H1 (cell line): ENCODE measurements around the gene RABGAP1. TPM values are rescaled to one million over a fixed set of nuclear protein-coding genes. Genes with fewer than 3 reads are reported as not detected.
A peak's percentile ranks its signal among the peaks of the same experiment; 100 is the strongest.

Source experiments
- CTCF ChIA-PET: fragments of 300-600 bp; sonication (Branson Sonifier 250); formaldehyde crosslinking; loops from one replicate; lab custom pipeline; 2021; ENCODE audit not compliant: partially characterized antibody; lab: Charles Lee
- POLR2A ChIA-PET: fragments of 300-600 bp; sonication (Branson Sonifier 250); formaldehyde crosslinking; loops from one replicate; lab custom pipeline; 2021; ENCODE audit warnings: inconsistent platforms; ENCODE audit not compliant: partially characterized antibody; lab: Charles Lee
- DNase-seq, 2 experiments: peaks; one replicate each; pipeline versions ENCODE4 v3.0.0 to v3.0.0-alpha.2; 2010 to 2022; ENCODE audit warnings: low spot score in 2 of 2, low read depth in 1 of 2, mixed read lengths in 1 of 2
- FAIRE-seq: peaks from 2 replicates; lab custom pipeline; 2011; peaks lifted over from hg19 to GRCh38; lab: Jason Lieb, UNC
- H2AFZ ChIP-seq: 2 replicates; pipeline ENCODE4 v1.8.1; 2012; ENCODE audit warnings: low read length, inconsistent platforms
- H2AK5ac ChIP-seq: 2 replicates; pipeline ENCODE4 v1.6.1; 2013; ENCODE audit warnings: low read depth, low read length
- H2BK120ac ChIP-seq: replicated peaks from 2 replicates; pipeline ENCODE3; 2013; ENCODE audit warnings: low read depth, low read length, inconsistent platforms
- H2BK12ac ChIP-seq: 2 replicates; pipeline ENCODE4 v1.6.1; 2013; ENCODE audit warnings: low read depth, low read length
- H2BK15ac ChIP-seq: 2 replicates; pipeline ENCODE4 v1.6.1; 2013; ENCODE audit warnings: low read length
- H2BK20ac ChIP-seq: 2 replicates; pipeline ENCODE4 v1.6.1; 2013; ENCODE audit warnings: low read length
- H2BK5ac ChIP-seq: 2 replicates; pipeline ENCODE4 v1.6.1; 2013; ENCODE audit warnings: low read depth, low read length
- H3K14ac ChIP-seq: 2 replicates; pipeline ENCODE4 v1.6.1; 2013; ENCODE audit warnings: inconsistent platforms; ENCODE audit not compliant: insufficient read length
- H3K18ac ChIP-seq: 2 replicates; pipeline ENCODE4 v1.6.1; 2013; ENCODE audit warnings: low read length; ENCODE audit errors: extremely low read depth
- H3K23ac ChIP-seq: 2 replicates; pipeline ENCODE4 v1.6.1; 2013; ENCODE audit warnings: inconsistent platforms; ENCODE audit not compliant: insufficient read length
- H3K23me2 ChIP-seq: 2 replicates; pipeline ENCODE4 v1.6.1; 2013; ENCODE audit warnings: low read depth, low read length
- H3K27ac ChIP-seq: 2 replicates; pipeline ENCODE4 v1.6.1; 2011; ENCODE audit warnings: low read depth, low read length, inconsistent platforms
- H3K27me3 ChIP-seq, 4 experiments: replicated peaks in 1 of 4; 1 replicate in 1 of 4; 2 replicates in 3 of 4; pipeline versions ENCODE4 v1.6.1 to v1.8.1; 2011 to 2013; ENCODE audit warnings: low read length in 3 of 4, mild to moderate bottlenecking in 3 of 4, inconsistent platforms in 2 of 4, mixed read lengths in 2 of 4, moderate library complexity in 1 of 4; ENCODE audit not compliant: control insufficient read depth in 3 of 4, insufficient read depth in 3 of 4; ENCODE audit errors: extremely low read depth in 1 of 4
- H3K36me3 ChIP-seq, 4 experiments: 2 replicates each; pipeline versions ENCODE4 v1.6.1 to v1.8.1; 2011 to 2013; ENCODE audit warnings: mild to moderate bottlenecking in 4 of 4, low read length in 3 of 4, moderate library complexity in 2 of 4, control low read depth in 1 of 4, inconsistent platforms in 1 of 4; ENCODE audit not compliant: insufficient read depth in 4 of 4, control insufficient read depth in 2 of 4
- H3K4ac ChIP-seq: replicated peaks from 2 replicates; pipeline ENCODE3; 2013; ENCODE audit warnings: low read length, low read depth, mixed read lengths, inconsistent platforms; ENCODE audit not compliant: insufficient read length
- H3K4me1 ChIP-seq, 4 experiments: replicated peaks in 1 of 4; 1 replicate in 1 of 4; 2 replicates in 3 of 4; pipeline versions ENCODE4 v1.6.1 to v1.8.1; 2011 to 2013; ENCODE audit warnings: low read length in 3 of 4, inconsistent platforms in 2 of 4, mixed read lengths in 1 of 4; ENCODE audit not compliant: insufficient read depth in 4 of 4, control insufficient read depth in 3 of 4
- H3K4me2 ChIP-seq, 2 experiments: 2 replicates each; pipeline versions ENCODE4 v1.6.1 to v1.8.1; 2011 to 2013; ENCODE audit warnings: low read depth in 2 of 2, low read length in 2 of 2, control low read depth in 1 of 2, inconsistent platforms in 1 of 2, mild to moderate bottlenecking in 1 of 2; ENCODE audit not compliant: insufficient read depth in 1 of 2
- H3K4me3 ChIP-seq, 4 experiments: fragments of 200-600, 300-600 bp in 1 of 4; sonication (generic), shearing (Covaris generic), sonication (Bioruptor Twin) in 1 of 4; 2 replicates each; pipeline versions ENCODE4 v1.5.1 to v1.8.1; 2011 to 2016; ENCODE audit warnings: low read length in 4 of 4, low read depth in 3 of 4, control low read depth in 2 of 4, inconsistent platforms in 2 of 4, mild to moderate bottlenecking in 2 of 4, mixed read lengths in 1 of 4, moderate library complexity in 1 of 4; ENCODE audit not compliant: insufficient read depth in 2 of 4; ENCODE audit errors: extremely low read depth in 1 of 4
- H3K56ac ChIP-seq: replicated peaks from 2 replicates; pipeline ENCODE3; 2013; ENCODE audit warnings: low read depth, mild to moderate bottlenecking, mixed read lengths, low read length, inconsistent platforms; ENCODE audit not compliant: insufficient read length
- H3K79me1 ChIP-seq: 2 replicates; pipeline ENCODE4 v1.6.1; 2013; ENCODE audit warnings: low read depth, low read length, control low read depth
- H3K79me2 ChIP-seq, 2 experiments: 2 replicates each; pipeline versions ENCODE4 v1.6.1 to v1.8.1; 2012 to 2013; ENCODE audit warnings: low read length in 2 of 2, mild to moderate bottlenecking in 2 of 2, inconsistent platforms in 1 of 2; ENCODE audit not compliant: insufficient read depth in 2 of 2, control insufficient read depth in 1 of 2
- H3K9ac ChIP-seq, 4 experiments: replicated peaks in 1 of 4; 1 replicate in 1 of 4; 2 replicates in 3 of 4; pipeline versions ENCODE4 v1.6.1 to v1.8.1; 2011 to 2013; ENCODE audit warnings: low read depth in 3 of 4, low read length in 3 of 4, control low read depth in 2 of 4, mild to moderate bottlenecking in 2 of 4, moderate library complexity in 2 of 4, inconsistent platforms in 1 of 4; ENCODE audit errors: extremely low read depth in 1 of 4
- H3K9me3 ChIP-seq, 2 experiments: 2 replicates each; pipeline versions ENCODE4 v1.6.1 to v1.8.1; 2012 to 2013; ENCODE audit warnings: mild to moderate bottlenecking in 2 of 2, moderate library complexity in 2 of 2, control low read depth in 1 of 2, inconsistent platforms in 1 of 2, low read depth in 1 of 2, low read length in 1 of 2, mixed read lengths in 1 of 2; ENCODE audit not compliant: insufficient read depth in 2 of 2
- H4K20me1 ChIP-seq, 2 experiments: replicated peaks in 1 of 2; 2 replicates each; pipeline versions ENCODE3 to v1.8.1; 2011 to 2013; ENCODE audit warnings: inconsistent platforms in 2 of 2, low read length in 2 of 2, mild to moderate bottlenecking in 1 of 2; ENCODE audit not compliant: insufficient read depth in 2 of 2, control insufficient read depth in 1 of 2
- H4K5ac ChIP-seq: 2 replicates; pipeline ENCODE4 v1.6.1; 2013; ENCODE audit warnings: low read length, low read depth, mixed read lengths, inconsistent platforms; ENCODE audit not compliant: insufficient read length
- H4K8ac ChIP-seq: 2 replicates; pipeline ENCODE4 v1.8.0; 2013; ENCODE audit warnings: mild to moderate bottlenecking, moderate library complexity, low read length, inconsistent platforms; ENCODE audit not compliant: insufficient read depth; ENCODE audit errors: extremely low read depth
- H4K91ac ChIP-seq: replicated peaks from 2 replicates; pipeline ENCODE3; 2013; ENCODE audit warnings: low read length, mixed read lengths, inconsistent platforms; ENCODE audit not compliant: insufficient read length
- BACH1 ChIP-seq: IDR thresholded peaks from 2 replicates; pipeline ENCODE4 v1.6.1; 2012; ENCODE audit warnings: low read length, improper control_type of control experiment
- CEBPB ChIP-seq: IDR thresholded peaks from 2 replicates; pipeline ENCODE4 v1.6.1; 2012; ENCODE audit warnings: low read depth, low read length
- FOSL1 ChIP-seq: IDR thresholded peaks from 2 replicates; pipeline ENCODE4 v1.6.1; 2011; ENCODE audit warnings: mild to moderate bottlenecking, low read depth, low read length, moderate library complexity; ENCODE audit not compliant: insufficient read depth
- GTF2F1 ChIP-seq: IDR thresholded peaks from 2 replicates; pipeline ENCODE4 v1.6.1; 2012; ENCODE audit warnings: low read depth, low read length, improper control_type of control experiment, borderline replicate concordance
- JUN ChIP-seq: IDR thresholded peaks from 2 replicates; pipeline ENCODE4 v1.6.1; 2011; ENCODE audit warnings: low read depth, mild to moderate bottlenecking, improper control_type of control experiment, low read length
- KDM4A ChIP-seq: IDR thresholded peaks from one replicate; pipeline ENCODE4 v1.7.1; 2012; ENCODE audit warnings: low read depth, mild to moderate bottlenecking, moderate library complexity, low read length, inconsistent platforms; ENCODE audit not compliant: severe bottlenecking
- KDM5A ChIP-seq: fragments of 200-600 bp; IDR thresholded peaks from 2 replicates; pipeline ENCODE4 v1.7.1; 2012; ENCODE audit warnings: mild to moderate bottlenecking, low read length, inconsistent platforms, mixed read lengths
- SIRT6 ChIP-seq: IDR thresholded peaks from one replicate; pipeline ENCODE4 v1.7.1; 2012; ENCODE audit warnings: low read length, inconsistent platforms
- TAF7 ChIP-seq: optimal IDR thresholded peaks from 2 replicates; pipeline ENCODE3; 2011; ENCODE audit warnings: low read depth, mild to moderate bottlenecking, inconsistent platforms, low read length, moderate library complexity, borderline replicate concordance
- YY1 ChIP-seq: IDR thresholded peaks from 2 replicates; pipeline ENCODE4 v1.6.1; 2011; ENCODE audit warnings: low read depth, mild to moderate bottlenecking, low read length
- WGBS, 2 experiments: shearing (Covaris generic) in 1 of 2; methylation state at CpG; one replicate each; pipeline versions ENCODE4 v1.1.6 to v1.1.7; 2013 to 2015; ENCODE audit warnings: low lambda C conversion rate in 2 of 2, mixed read lengths in 2 of 2, inconsistent platforms in 1 of 2, low coverage in 1 of 2, missing lambda C conversion rate in 1 of 2; ENCODE audit not compliant: insufficient replicate concordance in 2 of 2, insufficient coverage in 1 of 2, insufficient read length in 1 of 2; ENCODE audit errors: extremely low coverage in 1 of 2, missing lambda C conversion rate in 1 of 2; 5-methylcytosine and 5-hydroxymethylcytosine counted together
- polyA plus RNA-seq, 7 experiments: library from polyadenylated mRNA; depleted of rRNA in 3 of 7; stranded (reverse) in 5 of 7; unstranded in 2 of 7; fragments of >200 nt in 5 of 7; fragments of 200-250 nt in 2 of 7; gene quantifications; 1 replicate in 5 of 7; 2 replicates in 1 of 7; 4 replicates in 1 of 7; pipeline versions ENCODE4 v1.2.1 to v1.2.3, GENCODE V29; 2011 to 2013; ENCODE audit warnings: missing spikeins in 2 of 7, mixed read lengths in 2 of 7
- total RNA-seq: library from RNA; stranded (reverse); fragmentation: NEBNext Ultra II Directional; extraction: Animal tissue kit (Norgen Biotek cat#: 25700); gene quantifications from 2 replicates; pipeline ENCODE4 v1.2.1, GENCODE V29; 2021
- TF ChIP-seq, protein P1 (sequence below), 3 experiments: IDR thresholded peaks; 1 replicate in 2 of 3; 2 replicates in 1 of 3; pipeline versions ENCODE4 v1.5.1 to v1.6.1; 2011; ENCODE audit warnings: low read length in 3 of 3, mild to moderate bottlenecking in 3 of 3, inconsistent platforms in 2 of 3, low read depth in 1 of 3, moderate library complexity in 1 of 3; ENCODE audit not compliant: insufficient read depth in 1 of 3; ENCODE audit errors: control extremely low read depth in 1 of 3

RABGAP1 gene
- total and polyA plus RNA-seq, 2 of the 8 experiments (the other 6 are each of a cell fraction or from before 2014, with no cell fraction given) = 15.7 to 38.3 TPM

DNA sequence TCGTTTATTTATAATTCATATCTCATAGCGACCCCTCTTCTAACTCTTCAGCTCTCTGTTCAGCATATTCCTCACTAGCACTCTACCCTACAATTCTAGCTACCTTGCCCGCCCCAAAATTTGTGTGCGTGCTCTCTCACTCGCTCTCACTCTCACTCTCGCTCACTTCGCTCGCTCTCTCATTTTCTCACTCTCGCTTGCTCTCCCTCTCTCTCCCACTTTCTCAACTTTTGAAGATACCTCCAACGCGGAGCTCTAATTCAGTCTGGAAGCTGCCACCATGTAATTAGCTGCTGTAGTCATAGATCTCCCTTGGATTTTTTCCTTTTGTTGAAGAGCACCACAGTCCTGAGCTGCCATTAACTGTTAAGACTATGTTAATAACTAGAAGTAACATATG lies 123.1 kb downstream of the RABGAP1 start:
- H3K36me3 ChIP-seq = peaks cover 8 to 25% (median 19%) of the 10 kb centered on the region in 4 experiments; a peak in 7 of 8 replicates
- H2BK120ac ChIP-seq = no peak overlapping the region
- H3K4me1 ChIP-seq = peaks cover 0 to under 1% (median 0%) of the 10 kb centered on the region in 4 experiments; a peak in 1 of 7 replicates
- no peak overlapping the region for H2AK5ac ChIP-seq
- no peaks in the 10 kb centered on the region for H3K79me1 ChIP-seq
- POLR2A ChIA-PET = interaction anchor here (0.8 to 1.4 kb wide), 4 partner anchors 9 to 275 kb away, joined by 3 to 6 read pairs (median 4); no protein-coding TSS in a partner anchor
- no peak overlapping the region for H2AFZ ChIP-seq
- H3K23me2 ChIP-seq = no peaks in the 10 kb centered on the region
- no peak overlapping the region for H3K23ac ChIP-seq
- TF ChIP-seq, protein P1, sequence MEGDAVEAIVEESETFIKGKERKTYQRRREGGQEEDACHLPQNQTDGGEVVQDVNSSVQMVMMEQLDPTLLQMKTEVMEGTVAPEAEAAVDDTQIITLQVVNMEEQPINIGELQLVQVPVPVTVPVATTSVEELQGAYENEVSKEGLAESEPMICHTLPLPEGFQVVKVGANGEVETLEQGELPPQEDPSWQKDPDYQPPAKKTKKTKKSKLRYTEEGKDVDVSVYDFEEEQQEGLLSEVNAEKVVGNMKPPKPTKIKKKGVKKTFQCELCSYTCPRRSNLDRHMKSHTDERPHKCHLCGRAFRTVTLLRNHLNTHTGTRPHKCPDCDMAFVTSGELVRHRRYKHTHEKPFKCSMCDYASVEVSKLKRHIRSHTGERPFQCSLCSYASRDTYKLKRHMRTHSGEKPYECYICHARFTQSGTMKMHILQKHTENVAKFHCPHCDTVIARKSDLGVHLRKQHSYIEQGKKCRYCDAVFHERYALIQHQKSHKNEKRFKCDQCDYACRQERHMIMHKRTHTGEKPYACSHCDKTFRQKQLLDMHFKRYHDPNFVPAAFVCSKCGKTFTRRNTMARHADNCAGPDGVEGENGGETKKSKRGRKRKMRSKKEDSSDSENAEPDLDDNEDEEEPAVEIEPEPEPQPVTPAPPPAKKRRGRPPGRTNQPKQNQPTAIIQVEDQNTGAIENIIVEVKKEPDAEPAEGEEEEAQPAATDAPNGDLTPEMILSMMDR (IDR thresholded peaks at IDR 0.05; ENCODE audit: control extremely low read depth in 1 of 3, insufficient read depth in 1 of 3, low read depth in 1 of 3, low read length in 3 of 3) = no peak
- TF ChIP-seq SIRT6 (no peak), JUN (no peak), KDM4A (no peak), FOSL1 (no peak), CEBPB (no peak), GTF2F1 (no peak), TAF7 (no peak), BACH1 (no peak), KDM5A (no peak), YY1 (no peak)
- no peak overlapping the region for H3K4me3 ChIP-seq
- no peak for FAIRE-seq
- H2BK5ac ChIP-seq = no peak overlapping the region
- no peak overlapping the region for H3K4ac ChIP-seq
- no peaks in the 10 kb centered on the region for H3K27me3 ChIP-seq
- no peaks in the 10 kb centered on the region for H3K79me2 ChIP-seq
- peak overlapping the region in 1 of 4 experiments; percentile 53; a peak in 1 of 7 replicates for H3K9ac ChIP-seq
- no peak overlapping the region for H4K91ac ChIP-seq
- no peak overlapping the region for H3K14ac ChIP-seq
- H3K4me2 ChIP-seq = no peak overlapping the region
- H3K18ac ChIP-seq = no peak overlapping the region
- H4K8ac ChIP-seq = no peak overlapping the region
- no peak overlapping the region for H2BK20ac ChIP-seq
- no peak overlapping the region for H4K5ac ChIP-seq
- no peak overlapping the region for H2BK15ac ChIP-seq
- WGBS, 2 experiments = 88 to 100% methylated on average over 5 to 11 of the region's 11 CpGs
- H4K20me1 ChIP-seq = no peaks in the 10 kb centered on the region
- H3K9me3 ChIP-seq = no peaks in the 10 kb centered on the region
- DNase-seq = no peak
- no peak overlapping the region for H2BK12ac ChIP-seq
- CTCF ChIA-PET = interaction anchor here (0.6 to 2.1 kb wide), 4 partner anchors 20 to 846 kb away, joined by 3 to 6 read pairs (median 3); no protein-coding TSS in a partner anchor
- H3K56ac ChIP-seq = no peak overlapping the region
- H3K27ac ChIP-seq = no peak overlapping the region
